GM12873 (cell line): Measurements from ENCODE around the gene SLC31A1.

Experiments
- CTCF ChIP-seq: IDR thresholded peaks from 2 replicates; pipeline ENCODE4 v1.5.1; 2012; ENCODE audit warnings: low read depth, mild to moderate bottlenecking, moderate library complexity, low read length, control low read depth; ENCODE audit not compliant: insufficient read depth; ENCODE audit errors: missing control alignments

Gene SLC31A1

GRCh38 chr9:113220467-113221002 is 809 bp upstream of the SLC31A1 start:
- no peak for TF ChIP-seq CTCF

DNA sequence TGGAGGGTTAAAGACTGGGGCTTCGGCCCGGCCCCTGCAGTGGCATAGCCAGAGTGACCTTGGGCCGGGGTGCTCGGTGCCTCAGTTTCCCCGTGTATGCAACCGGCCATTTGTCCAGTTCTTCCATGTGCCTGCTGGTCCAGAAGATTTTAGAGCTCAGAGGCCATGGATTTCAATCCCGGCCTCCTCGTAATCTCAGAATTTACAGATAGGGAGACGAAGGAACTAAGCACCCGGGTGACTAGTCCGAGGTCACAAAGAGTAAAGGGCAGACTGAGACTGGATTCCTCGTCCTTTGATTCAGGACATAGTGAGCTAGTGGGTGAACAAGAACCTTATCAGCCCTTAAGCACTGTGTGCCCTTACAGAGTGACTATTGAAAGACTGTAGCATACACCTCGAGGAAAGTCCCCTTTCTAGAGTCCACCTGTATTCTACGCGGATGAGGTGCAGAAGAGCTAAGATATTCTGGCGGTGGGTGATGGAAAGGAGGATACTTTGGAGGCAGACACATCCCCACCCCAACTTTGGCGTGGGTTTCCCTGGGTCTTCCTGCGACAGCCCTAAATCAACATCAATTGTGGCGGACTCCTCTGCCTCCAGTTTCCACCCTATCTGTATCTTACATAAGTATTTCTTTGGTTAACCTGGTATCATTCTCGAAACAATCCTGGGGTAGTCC is 597 bp downstream of the SLC31A1 start:
- no peak for TF ChIP-seq CTCF

DNA sequence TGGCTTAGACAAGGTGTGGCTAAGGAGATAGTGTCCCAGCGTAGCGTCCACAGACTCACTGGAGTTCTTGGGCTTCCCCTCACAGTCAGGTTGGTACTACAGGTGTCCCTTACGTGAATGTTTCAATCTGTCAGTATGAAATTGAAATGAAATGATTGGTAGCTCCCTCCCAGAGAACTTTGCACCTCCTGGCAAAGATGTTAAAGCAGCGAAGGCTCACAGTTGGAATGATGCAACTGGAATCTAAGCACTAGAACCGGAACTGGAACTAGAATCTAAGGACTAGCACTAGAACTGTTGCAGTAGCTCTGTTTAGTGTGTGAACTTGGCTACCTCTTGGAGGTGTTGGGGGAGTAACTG is 1.1 kb downstream of the SLC31A1 start:
- TF ChIP-seq CTCF = no peak

DNA sequence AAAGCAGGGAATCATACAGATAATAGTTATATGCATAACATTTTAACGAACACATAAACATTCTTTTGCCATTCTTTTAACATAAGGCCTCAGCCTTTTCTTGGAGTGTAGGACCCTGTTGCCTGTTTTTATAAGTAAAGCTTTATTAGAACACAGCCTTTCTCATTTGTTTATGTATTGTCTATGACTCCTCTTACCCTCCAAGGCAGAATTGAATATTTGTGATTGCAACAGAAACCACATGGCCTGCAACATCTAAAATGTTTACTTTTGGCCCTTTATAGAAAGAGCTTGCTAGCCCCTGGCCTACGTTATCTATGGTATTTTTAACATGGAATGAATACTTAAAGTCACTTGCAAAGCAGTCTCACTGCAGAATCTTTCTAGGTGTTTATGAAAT is 2.6 kb downstream of the SLC31A1 start:
- no peak for TF ChIP-seq CTCF

DNA sequence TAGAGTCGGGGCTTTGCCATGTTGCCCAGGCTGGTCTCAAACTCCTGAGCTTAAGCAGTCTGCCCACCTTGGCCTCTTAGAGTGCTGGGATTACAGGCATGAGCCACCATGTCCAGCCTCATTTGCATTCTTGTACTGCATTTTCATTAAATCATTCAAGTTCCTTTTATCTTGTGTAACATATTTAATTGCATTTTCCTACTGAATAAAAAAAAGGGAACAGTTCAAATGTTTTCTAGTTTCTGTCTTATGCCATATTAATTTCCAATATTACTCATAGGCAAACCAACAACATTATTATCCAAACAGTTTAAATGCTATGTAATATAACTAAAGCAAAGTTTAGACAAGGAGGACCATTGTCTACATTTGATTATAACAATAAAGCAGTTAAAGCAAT is 6.1 kb downstream of the SLC31A1 start:
- TF ChIP-seq CTCF = no peak

DNA sequence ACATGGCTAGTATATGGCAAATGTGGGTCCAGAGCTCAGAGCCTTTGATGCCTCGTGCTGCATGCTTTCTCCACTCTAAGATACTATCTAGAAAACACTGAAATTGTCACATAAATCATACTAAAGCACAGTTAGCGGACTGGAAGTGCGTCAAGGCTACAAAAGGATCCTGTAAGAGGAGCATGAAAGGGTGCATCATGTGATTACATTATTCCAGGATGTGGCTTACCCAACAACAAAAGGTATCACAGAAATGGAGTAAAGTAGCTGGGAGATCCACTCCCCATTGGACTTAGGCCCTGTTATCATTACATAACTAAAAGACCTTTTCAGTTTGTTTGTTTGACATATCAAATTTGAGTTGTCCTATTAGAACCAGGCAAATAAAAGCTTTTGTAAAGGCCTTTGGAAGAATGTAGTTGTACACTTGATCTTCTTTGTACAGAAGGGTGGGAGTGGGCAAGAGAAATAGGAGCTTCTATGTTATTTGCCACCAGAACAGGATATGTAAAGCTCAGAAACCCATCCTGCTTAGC is 6.9 kb downstream of the SLC31A1 start:
- no peak for TF ChIP-seq CTCF

DNA sequence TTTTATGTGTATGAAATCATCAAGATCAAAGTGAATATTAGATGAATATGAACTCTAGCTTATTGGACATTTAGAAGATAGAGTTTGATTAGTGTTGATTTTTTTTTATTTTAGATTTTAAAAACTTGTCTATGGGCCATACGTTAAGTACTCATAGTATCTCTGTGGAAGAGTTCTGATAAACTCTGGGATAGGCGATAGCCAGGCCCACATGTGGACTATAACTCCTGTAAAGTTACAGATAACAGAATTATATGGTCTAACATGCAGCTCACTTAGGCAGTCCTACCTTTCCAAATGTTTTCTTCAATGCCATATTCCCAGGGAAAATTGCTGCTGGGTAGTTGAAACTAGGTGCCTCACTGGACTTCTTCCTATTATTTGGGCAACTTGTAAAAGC is 10.4 kb downstream of the SLC31A1 start:
- no peak for TF ChIP-seq CTCF
